ENCODE measurements around the gene CRYL1. TPM values are rescaled to one million over a fixed set of nuclear protein-coding genes. Genes with fewer than 3 reads are reported as not detected.

The CRYL1 gene
- total RNA-seq, 2 experiments from 2014 or later = 14.9 to 16.5 TPM

GRCh38 chr13:20518660-20519100, 7.0 kb downstream of the CRYL1 start:
- POLR2A ChIA-PET = no interaction called here
- H3K36me3 Mint-ChIP-seq = peaks cover 4% of the 10 kb centered on the region
- no peaks in the 10 kb centered on the region for H3K27me3 Mint-ChIP-seq
- ATAC-seq (ENCODE audit: low read depth) (no peak), DNase-seq (no peak)
- H3K4me3 Mint-ChIP-seq = no peak overlapping the region
- H3K27ac Mint-ChIP-seq = no peak overlapping the region
- no peaks in the 10 kb centered on the region for H3K9me3 Mint-ChIP-seq
- peaks cover 4% of the 10 kb centered on the region for H3K4me1 Mint-ChIP-seq

GRCh38 chr13:20514866-20515265, 10.8 kb downstream of the CRYL1 start:
- no peak for ATAC-seq (ENCODE audit: low read depth)
- Mint-ChIP-seq H3K4me1 (peaks cover 4% of the 10 kb centered on the region), H3K36me3 (peaks cover 7% of the 10 kb centered on the region), H3K27ac (no peak overlapping the region), H3K27me3 (no peaks in the 10 kb centered on the region), H3K4me3 (no peak overlapping the region), H3K9me3 (no peaks in the 10 kb centered on the region)
- POLR2A ChIA-PET = no interaction called here
- DNase-seq = no peak

GRCh38 chr13:20513466-20513995, 12.1 kb downstream of the CRYL1 start:
- Mint-ChIP-seq H3K36me3 (peaks cover 7% of the 10 kb centered on the region), H3K4me1 (peaks cover 4% of the 10 kb centered on the region), H3K9me3 (no peaks in the 10 kb centered on the region), H3K4me3 (no peak overlapping the region), H3K27me3 (no peaks in the 10 kb centered on the region), H3K27ac (no peak overlapping the region)
- POLR2A ChIA-PET = no interaction called here
- ATAC-seq (ENCODE audit: low read depth) = no peak
- DNase-seq = no peak

- H3K36me3 Mint-ChIP-seq = peaks cover 7% of the 10 kb centered on the region
- H3K27ac Mint-ChIP-seq = no peak overlapping the region
- no peak overlapping the region for H3K4me3 Mint-ChIP-seq
- DNase-seq (no peak), ATAC-seq (ENCODE audit: low read depth) (no peak)
- POLR2A ChIA-PET = no interaction called here
- H3K27me3 Mint-ChIP-seq = no peaks in the 10 kb centered on the region
- H3K9me3 Mint-ChIP-seq = no peaks in the 10 kb centered on the region
- peaks cover 4% of the 10 kb centered on the region for H3K4me1 Mint-ChIP-seq
These were observed 13.5 kb downstream of the CRYL1 start for GRCh38 chr13:20512042-20512683.

- no peak for ATAC-seq (ENCODE audit: low read depth)
- DNase-seq = no peak
- POLR2A ChIA-PET = no interaction called here
- Mint-ChIP-seq H3K27ac (no peak overlapping the region), H3K9me3 (no peaks in the 10 kb centered on the region), H3K36me3 (peaks cover 6% of the 10 kb centered on the region), H3K27me3 (no peaks in the 10 kb centered on the region), H3K4me1 (no peaks in the 10 kb centered on the region), H3K4me3 (no peak overlapping the region)
These were observed 19.0 kb downstream of the CRYL1 start for GRCh38 chr13:20506696-20507095.

GRCh38 chr13:20505405-20506366, 20.0 kb downstream of the CRYL1 start:
- Mint-ChIP-seq H3K4me3 (no peak overlapping the region), H3K36me3 (peaks cover 6% of the 10 kb centered on the region), H3K4me1 (no peaks in the 10 kb centered on the region), H3K9me3 (peaks cover 2% of the 10 kb centered on the region), H3K27me3 (no peaks in the 10 kb centered on the region), H3K27ac (no peak overlapping the region)
- DNase-seq (no peak), ATAC-seq (ENCODE audit: low read depth) (no peak)
- POLR2A ChIA-PET = no interaction called here

- POLR2A ChIA-PET = interaction anchor here (0.5 kb wide), 1 partner anchor 19 kb away, joined by 3 read pairs; no protein-coding TSS in a partner anchor
- no peak for ATAC-seq (ENCODE audit: low read depth)
These were observed 22.3 kb downstream of the CRYL1 start for GRCh38 chr13:20503088-20504083.

GRCh38 chr13:20501592-20501991, 24.1 kb downstream of the CRYL1 start:
- POLR2A ChIA-PET = no interaction called here
- Mint-ChIP-seq H3K4me1 (no peaks in the 10 kb centered on the region), H3K4me3 (no peak overlapping the region), H3K9me3 (peaks cover 8% of the 10 kb centered on the region), H3K27ac (no peak overlapping the region), H3K27me3 (no peaks in the 10 kb centered on the region), H3K36me3 (peaks cover 9% of the 10 kb centered on the region)
- ATAC-seq (ENCODE audit: low read depth) = no peak
- no peak for DNase-seq

More at GRCh38 chr13:20503088-20504083, 22.3 kb downstream of the CRYL1 start:
- Mint-ChIP-seq H3K9me3 (peaks cover 8% of the 10 kb centered on the region), H3K27me3 (no peaks in the 10 kb centered on the region), H3K36me3 (peaks cover 9% of the 10 kb centered on the region), H3K27ac (no peak overlapping the region), H3K4me3 (no peak overlapping the region), H3K4me1 (no peaks in the 10 kb centered on the region)
- DNase-seq = no peak

- no peak overlapping the region for H3K4me3 Mint-ChIP-seq
- ATAC-seq (ENCODE audit: low read depth) (no peak), DNase-seq (no peak)
- peaks cover 8% of the 10 kb centered on the region for H3K9me3 Mint-ChIP-seq
- no peaks in the 10 kb centered on the region for H3K27me3 Mint-ChIP-seq
- H3K27ac Mint-ChIP-seq = no peak overlapping the region
- POLR2A ChIA-PET = no interaction called here
- no peaks in the 10 kb centered on the region for H3K4me1 Mint-ChIP-seq
- peaks cover 9% of the 10 kb centered on the region for H3K36me3 Mint-ChIP-seq
These were observed 24.5 kb downstream of the CRYL1 start for GRCh38 chr13:20501120-20501519.

GRCh38 chr13:20499986-20500385, 25.7 kb downstream of the CRYL1 start:
- Mint-ChIP-seq H3K27me3 (no peaks in the 10 kb centered on the region), H3K27ac (no peak overlapping the region), H3K9me3 (peaks cover 8% of the 10 kb centered on the region), H3K36me3 (peaks cover 9% of the 10 kb centered on the region), H3K4me1 (no peaks in the 10 kb centered on the region), H3K4me3 (no peak overlapping the region)
- POLR2A ChIA-PET = no interaction called here
- DNase-seq (no peak), ATAC-seq (ENCODE audit: low read depth) (no peak)

GRCh38 chr13:20498659-20499058, 27.0 kb downstream of the CRYL1 start:
- POLR2A ChIA-PET = interaction anchor here (0.7 kb wide), 1 partner anchor 311 kb away, joined by 5 read pairs; no protein-coding TSS in a partner anchor
- H3K27ac Mint-ChIP-seq = no peak overlapping the region
- no peak for DNase-seq
- no peaks in the 10 kb centered on the region for H3K4me1 Mint-ChIP-seq
- ATAC-seq (ENCODE audit: low read depth) = no peak
- H3K9me3 Mint-ChIP-seq = peaks cover 8% of the 10 kb centered on the region
- no peaks in the 10 kb centered on the region for H3K27me3 Mint-ChIP-seq
- no peak overlapping the region for H3K4me3 Mint-ChIP-seq
- peaks cover 9% of the 10 kb centered on the region for H3K36me3 Mint-ChIP-seq

GRCh38 chr13:20498129-20498528, 27.5 kb downstream of the CRYL1 start:
- POLR2A ChIA-PET = no interaction called here
- H3K27ac Mint-ChIP-seq = no peak overlapping the region
- ATAC-seq (ENCODE audit: low read depth) = no peak

More at GRCh38 chr13:20498129-20498528, 27.5 kb downstream of the CRYL1 start:
- Mint-ChIP-seq H3K9me3 (peaks cover 8% of the 10 kb centered on the region), H3K36me3 (peaks cover 9% of the 10 kb centered on the region), H3K4me1 (no peaks in the 10 kb centered on the region), H3K27me3 (no peaks in the 10 kb centered on the region), H3K4me3 (no peak overlapping the region)
- DNase-seq = no peak
